Caco-2 (cell line): ENCODE measurements around the gene TOP2B. TPM values are rescaled to one million over a fixed set of nuclear protein-coding genes. Genes with fewer than 3 reads are reported as not detected.

Source experiments
- BruUV-seq: library from RNA; stranded (reverse); fragments of 400-500 nt; replicated peaks from 2 replicates; lab custom pipeline; 2021; lab: Mats Ljungman, UMichigan
- CTCF ChIA-PET: fragments of 300-600 bp; sonication (Branson Sonifier 250); formaldehyde crosslinking; loops from one replicate; lab custom pipeline; 2022; ENCODE audit warnings: antibody characterized with exemption; lab: Charles Lee
- POLR2A ChIA-PET: fragments of 300-600 bp; sonication (Branson Sonifier 250); formaldehyde crosslinking; loops from one replicate; lab custom pipeline; 2022; ENCODE audit warnings: antibody characterized with exemption; lab: Charles Lee
- DNase-seq, 2 experiments: peaks; one replicate each; pipeline versions ENCODE4 v3.0.0 to v3.0.0-alpha.2; 2020 to 2022
- H3K27me3 ChIP-seq: replicated peaks from 2 replicates; pipeline ENCODE4 v1.6.0; 2011; ENCODE audit warnings: low read length; ENCODE audit not compliant: control insufficient read depth, insufficient read depth
- H3K36me3 ChIP-seq: 2 replicates; pipeline ENCODE4 v1.5.1; 2011; ENCODE audit warnings: low read length; ENCODE audit not compliant: control insufficient read depth, insufficient read depth
- H3K4me1 ChIP-seq: fragments of 250-450 bp; sonication (Bioruptor Pico); 2 replicates; pipeline ENCODE4 v1.5.1; 2020; ENCODE audit warnings: mild to moderate bottlenecking
- H3K4me3 ChIP-seq: 2 replicates; pipeline ENCODE4 v1.5.1; 2011; ENCODE audit warnings: low read depth, mild to moderate bottlenecking, control low read depth, low read length
- H3K9me3 ChIP-seq: fragments of 250-450 bp; sonication (Bioruptor Pico); 2 replicates; pipeline ENCODE4 v1.5.1; 2020; ENCODE audit warnings: mild to moderate bottlenecking, moderate library complexity
- H3K27ac Mint-ChIP-seq: one replicate; pipeline ENCODE4 v1.8.0; 2022; ENCODE audit warnings: mixed read lengths; ENCODE audit not compliant: unreplicated experiment
- H3K27me3 Mint-ChIP-seq: one replicate; pipeline ENCODE4 v1.8.0; 2022; ENCODE audit warnings: mixed read lengths; ENCODE audit not compliant: insufficient read depth, unreplicated experiment
- H3K36me3 Mint-ChIP-seq: one replicate; pipeline ENCODE4 v1.8.0; 2022; ENCODE audit warnings: mild to moderate bottlenecking, mixed read lengths; ENCODE audit not compliant: insufficient read depth, unreplicated experiment
- H3K4me1 Mint-ChIP-seq: one replicate; pipeline ENCODE4 v1.8.0; 2022; ENCODE audit warnings: low read depth, mixed read lengths; ENCODE audit not compliant: unreplicated experiment
- H3K4me3 Mint-ChIP-seq: one replicate; pipeline ENCODE4 v1.8.0; 2022; ENCODE audit warnings: mild to moderate bottlenecking, moderate library complexity, mixed read lengths; ENCODE audit not compliant: unreplicated experiment
- H3K9me3 Mint-ChIP-seq: one replicate; pipeline ENCODE4 v1.8.0; 2022; ENCODE audit warnings: mixed read lengths; ENCODE audit not compliant: unreplicated experiment
- CTCF ChIP-seq, 2 experiments: fragments of 200-600 bp in 1 of 2; IDR thresholded peaks; 1 replicate in 1 of 2; 2 replicates in 1 of 2; pipeline versions ENCODE4 v1.5.1 to v1.8.0; 2011 to 2022; ENCODE audit warnings: antibody characterized with exemption in 1 of 2, control low read depth in 1 of 2, inconsistent platforms in 1 of 2, low read depth in 1 of 2, low read length in 1 of 2, mild to moderate bottlenecking in 1 of 2, moderate library complexity in 1 of 2; ENCODE audit not compliant: insufficient read depth in 1 of 2, severe bottlenecking in 1 of 2, unreplicated experiment in 1 of 2
- intact Hi-C: fragments of 100-400 bp; cut with micrococcal nuclease; formaldehyde crosslinking; loops from one replicate; pipeline ENCODE4 v1.10.0; 2022; ENCODE audit not compliant: unreplicated experiment
- total RNA-seq: library from RNA; stranded (reverse); gene quantifications from 2 replicates; pipeline ENCODE4 v1.2.3, GENCODE V29; 2022

TOP2B gene
- total RNA-seq, 1 experiment from 2014 or later, result 83.1 TPM

- Histone ChIP-seq H3K27me3 (no peaks in the 10 kb centered on the region; the same call in 1 of the 2 replicates), H3K4me3 (no peak overlapping the region), H3K36me3 (no peaks in the 10 kb centered on the region), H3K9me3 (no peaks in the 10 kb centered on the region), H3K4me1 (no peaks in the 10 kb centered on the region)
- Mint-ChIP-seq H3K27me3 (peaks cover 17% of the 10 kb centered on the region), H3K36me3 (no peaks in the 10 kb centered on the region), H3K27ac (no peak overlapping the region), H3K4me1 (no peaks in the 10 kb centered on the region), H3K9me3 (no peaks in the 10 kb centered on the region), H3K4me3 (no peak overlapping the region)
- no peak for DNase-seq
- no TSS peak for BruUV-seq
- ChIA-PET CTCF (no interaction called here), POLR2A (interaction anchor here (0.7 kb wide), 1 partner anchor 96 kb away, joined by 3 read pairs; the partner anchor contains the start of gene NGLY1)
- TF ChIP-seq CTCF (IDR thresholded peaks at IDR 0.05; ENCODE audit: insufficient read depth in 1 of 2, low read depth in 1 of 2, low read length in 1 of 2, severe bottlenecking in 1 of 2, unreplicated experiment in 1 of 2), result no peak
- intact Hi-C loops, result no loop called here
Observed at GRCh38 chr3:25687742-25688141, 23.0 kb upstream of the TOP2B start.

GRCh38 chr3:25686766-25687165 is 22.1 kb upstream of the TOP2B start:
- Histone ChIP-seq H3K9me3 (no peaks in the 10 kb centered on the region), H3K27me3 (no peaks in the 10 kb centered on the region; the same call in 1 of the 2 replicates), H3K36me3 (no peaks in the 10 kb centered on the region), H3K4me1 (no peaks in the 10 kb centered on the region), H3K4me3 (no peak overlapping the region)
- Mint-ChIP-seq H3K36me3 (no peaks in the 10 kb centered on the region), H3K27me3 (peaks cover 16% of the 10 kb centered on the region), H3K4me1 (no peaks in the 10 kb centered on the region), H3K27ac (no peak overlapping the region), H3K4me3 (no peak overlapping the region), H3K9me3 (no peaks in the 10 kb centered on the region)
- no peak for TF ChIP-seq CTCF (IDR thresholded peaks at IDR 0.05; ENCODE audit: insufficient read depth in 1 of 2, low read depth in 1 of 2, low read length in 1 of 2, severe bottlenecking in 1 of 2, unreplicated experiment in 1 of 2)
- no peak for DNase-seq
- BruUV-seq, result no TSS peak
- intact Hi-C loops, result no loop called here
- CTCF ChIA-PET, result no interaction called here
- POLR2A ChIA-PET, result no interaction called here

- Mint-ChIP-seq H3K27me3 (peaks cover 8% of the 10 kb centered on the region), H3K4me1 (no peaks in the 10 kb centered on the region), H3K4me3 (no peak overlapping the region), H3K27ac (no peak overlapping the region), H3K36me3 (no peaks in the 10 kb centered on the region), H3K9me3 (no peaks in the 10 kb centered on the region)
- Histone ChIP-seq H3K36me3 (no peaks in the 10 kb centered on the region), H3K27me3 (no peaks in the 10 kb centered on the region; the same call in 1 of the 2 replicates), H3K4me3 (no peak overlapping the region), H3K4me1 (no peaks in the 10 kb centered on the region), H3K9me3 (no peaks in the 10 kb centered on the region)
- DNase-seq, result no peak
- no TSS peak for BruUV-seq
- intact Hi-C loops, result no loop called here
- TF ChIP-seq CTCF (IDR thresholded peaks at IDR 0.05; ENCODE audit: insufficient read depth in 1 of 2, low read depth in 1 of 2, low read length in 1 of 2, severe bottlenecking in 1 of 2, unreplicated experiment in 1 of 2), result no peak
- POLR2A ChIA-PET, result no interaction called here
- CTCF ChIA-PET, result no interaction called here
Observed at GRCh38 chr3:25683882-25684281, 19.2 kb upstream of the TOP2B start.
